Activated CD8-positive, alpha-beta T cell treated with anti-CD3 and anti-CD28 coated beads for 36 hours (primary cell): Measurements from ENCODE around the gene GCFC2. TPM values are rescaled to one million over a fixed set of nuclear protein-coding genes. Genes with fewer than 3 reads are reported as not detected.

Experiments used
- ATAC-seq: fragments of 200-7000 bp; cut with Tn5 transposase; one replicate; pipeline ENCODE4 v1.10.0; 2021; ENCODE audit warnings: mild to moderate bottlenecking, moderate library complexity
- CTCF ChIA-PET: fragments of 350-600 bp; sonication (Branson Sonifier 250); formaldehyde crosslinking; loops from one replicate; lab custom pipeline; 2021; ENCODE audit warnings: antibody characterized with exemption; lab: Charles Lee
- POLR2A ChIA-PET: fragments of 350-600 bp; sonication (Branson Sonifier 250); formaldehyde crosslinking; loops from one replicate; lab custom pipeline; 2021; ENCODE audit warnings: antibody characterized with exemption; lab: Charles Lee
- DNase-seq: peaks from one replicate; pipeline ENCODE4 v3.0.0-alpha.2; 2020
- H3K27ac Mint-ChIP-seq: one replicate; pipeline ENCODE4 v1.8.0; 2021; ENCODE audit warnings: mild to moderate bottlenecking, mixed read lengths
- H3K27me3 Mint-ChIP-seq: one replicate; pipeline ENCODE4 v1.8.0; 2021; ENCODE audit warnings: mixed read lengths
- H3K36me3 Mint-ChIP-seq: one replicate; pipeline ENCODE4 v1.8.0; 2021; ENCODE audit warnings: low read depth, mixed read lengths
- H3K4me1 Mint-ChIP-seq: one replicate; pipeline ENCODE4 v1.8.0; 2021; ENCODE audit warnings: low read depth, mixed read lengths
- H3K4me3 Mint-ChIP-seq: one replicate; pipeline ENCODE4 v1.8.0; 2021; ENCODE audit warnings: mild to moderate bottlenecking, moderate library complexity, mixed read lengths
- H3K9me3 Mint-ChIP-seq: one replicate; pipeline ENCODE4 v1.8.0; 2021; ENCODE audit warnings: mixed read lengths
- intact Hi-C: fragments of 100-400 bp; cut with micrococcal nuclease; formaldehyde crosslinking; loops from one replicate; pipeline ENCODE4 v1.10.0; 2022
- total RNA-seq, 2 experiments: library from RNA; stranded (reverse); gene quantifications; one replicate each; pipeline ENCODE4 v1.2.3, GENCODE V29; 2021
- TF ChIP-seq, protein P1 (sequence below): fragments of 200-600 bp; IDR thresholded peaks from one replicate; pipeline ENCODE4 v1.8.0; 2022; ENCODE audit warnings: antibody characterized with exemption, mild to moderate bottlenecking

GCFC2 gene
- total RNA-seq, 2 experiments from 2014 or later, result 29.8 to 36.1 TPM

DNA sequence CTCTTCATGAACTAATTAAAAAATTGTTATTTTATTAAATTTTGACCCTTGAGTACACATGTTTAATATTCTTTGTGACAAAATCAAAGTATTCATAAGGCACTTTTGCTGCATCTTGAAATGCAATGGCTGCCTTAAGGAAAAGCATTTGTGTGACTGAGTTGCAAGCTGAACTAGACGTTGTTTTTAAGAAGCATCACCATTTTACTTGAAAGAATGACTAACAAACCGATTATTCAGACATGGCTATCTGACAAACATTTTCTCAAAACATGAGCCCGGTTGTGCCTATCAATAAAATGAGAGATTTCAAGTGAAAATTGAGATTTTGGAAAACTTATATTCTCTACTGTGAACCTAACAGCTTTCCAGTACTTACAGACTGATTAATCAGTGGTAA, 2.8 kb downstream of the GCFC2 start:
- Mint-ChIP-seq H3K4me3 (peak overlapping the region; percentile 46), H3K27ac (no peak overlapping the region), H3K4me1 (peaks cover 28% of the 10 kb centered on the region), H3K9me3 (peaks cover 2% of the 10 kb centered on the region), H3K36me3 (peaks cover 38% of the 10 kb centered on the region), H3K27me3 (no peaks in the 10 kb centered on the region)
- POLR2A ChIA-PET, result no interaction called here
- TF ChIP-seq, protein P1, sequence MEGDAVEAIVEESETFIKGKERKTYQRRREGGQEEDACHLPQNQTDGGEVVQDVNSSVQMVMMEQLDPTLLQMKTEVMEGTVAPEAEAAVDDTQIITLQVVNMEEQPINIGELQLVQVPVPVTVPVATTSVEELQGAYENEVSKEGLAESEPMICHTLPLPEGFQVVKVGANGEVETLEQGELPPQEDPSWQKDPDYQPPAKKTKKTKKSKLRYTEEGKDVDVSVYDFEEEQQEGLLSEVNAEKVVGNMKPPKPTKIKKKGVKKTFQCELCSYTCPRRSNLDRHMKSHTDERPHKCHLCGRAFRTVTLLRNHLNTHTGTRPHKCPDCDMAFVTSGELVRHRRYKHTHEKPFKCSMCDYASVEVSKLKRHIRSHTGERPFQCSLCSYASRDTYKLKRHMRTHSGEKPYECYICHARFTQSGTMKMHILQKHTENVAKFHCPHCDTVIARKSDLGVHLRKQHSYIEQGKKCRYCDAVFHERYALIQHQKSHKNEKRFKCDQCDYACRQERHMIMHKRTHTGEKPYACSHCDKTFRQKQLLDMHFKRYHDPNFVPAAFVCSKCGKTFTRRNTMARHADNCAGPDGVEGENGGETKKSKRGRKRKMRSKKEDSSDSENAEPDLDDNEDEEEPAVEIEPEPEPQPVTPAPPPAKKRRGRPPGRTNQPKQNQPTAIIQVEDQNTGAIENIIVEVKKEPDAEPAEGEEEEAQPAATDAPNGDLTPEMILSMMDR, result no peak
- CTCF ChIA-PET, result interaction anchor here (1.4 kb wide), 1 partner anchor 31 kb away, joined by 3 read pairs; no protein-coding TSS in a partner anchor
- ATAC-seq, result no peak
- no peak for DNase-seq
- intact Hi-C loops, result no loop called here

DNA sequence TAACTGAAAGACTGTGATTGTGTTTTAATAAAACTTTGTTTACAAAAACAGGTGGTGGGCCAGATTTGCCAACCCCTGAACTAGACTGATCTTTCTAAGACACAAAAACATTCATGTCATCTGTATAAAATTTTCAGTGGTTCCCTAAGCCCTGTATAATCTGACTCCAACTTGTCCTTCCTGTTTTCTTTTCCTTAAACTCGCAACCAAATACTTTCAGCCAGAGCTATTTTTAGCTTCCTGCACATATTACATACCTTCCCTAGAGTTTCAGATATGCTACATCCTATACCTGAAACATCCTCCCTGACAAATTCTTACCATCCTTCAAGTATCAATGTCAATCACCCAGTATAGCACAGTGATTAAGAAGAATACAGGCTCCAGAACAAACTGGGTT, 4.8 kb downstream of the GCFC2 start:
- H3K4me1 Mint-ChIP-seq, result peaks cover 24% of the 10 kb centered on the region
- TF ChIP-seq, protein P1, result no peak
- POLR2A ChIA-PET, result no interaction called here
- DNase-seq, result no peak
- H3K27me3 Mint-ChIP-seq, result no peaks in the 10 kb centered on the region
- no peak for ATAC-seq
- H3K27ac Mint-ChIP-seq, result no peak overlapping the region
- CTCF ChIA-PET, result interaction anchor here (1.0 kb wide), 1 partner anchor 29 kb away, joined by 3 read pairs; no protein-coding TSS in a partner anchor
- no peaks in the 10 kb centered on the region for H3K9me3 Mint-ChIP-seq
- no peak overlapping the region for H3K4me3 Mint-ChIP-seq
- intact Hi-C loops, result no loop called here
- peaks cover 45% of the 10 kb centered on the region for H3K36me3 Mint-ChIP-seq

DNA sequence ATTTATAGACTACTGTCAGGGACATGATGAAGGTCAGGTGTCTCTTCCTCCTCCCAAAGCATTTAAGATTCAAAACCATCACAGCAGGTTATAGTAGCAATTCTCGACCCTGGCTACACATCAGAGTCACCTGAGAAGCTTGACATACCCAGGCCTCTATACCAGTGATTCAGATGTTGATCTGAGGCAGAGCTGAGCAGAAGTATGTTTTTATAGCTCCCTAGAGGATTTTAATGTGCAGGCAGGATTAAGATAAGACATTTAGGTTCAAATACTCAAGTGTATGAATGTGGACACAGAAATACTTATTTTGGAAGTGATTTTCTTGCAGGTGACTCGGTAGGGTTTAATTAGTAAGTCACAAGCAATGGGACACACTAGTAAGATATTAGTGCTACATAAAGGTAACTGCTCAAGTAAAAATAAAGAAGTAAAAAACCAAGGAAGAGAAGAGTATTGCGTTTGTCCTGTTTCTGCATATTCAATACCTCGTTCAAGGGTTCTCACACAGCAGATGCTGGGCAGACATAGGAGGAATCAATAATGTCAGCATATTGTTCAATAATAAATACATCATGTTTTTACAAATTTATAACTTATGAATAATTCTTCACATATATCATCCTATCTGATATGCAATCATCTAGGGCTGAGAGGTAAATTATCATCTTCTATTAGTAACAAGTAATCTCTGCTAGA, 7.0 kb downstream of the GCFC2 start:
- no peak overlapping the region for H3K27ac Mint-ChIP-seq
- peaks cover 56% of the 10 kb centered on the region for H3K36me3 Mint-ChIP-seq
- H3K4me3 Mint-ChIP-seq, result no peak overlapping the region
- intact Hi-C loops, result no loop called here
- no peaks in the 10 kb centered on the region for H3K27me3 Mint-ChIP-seq
- ATAC-seq (no peak), DNase-seq (no peak)
- ChIA-PET CTCF (interaction anchor here (1.0 kb wide), 1 partner anchor 27 kb away, joined by 4 read pairs; no protein-coding TSS in a partner anchor), POLR2A (no interaction called here)
- H3K9me3 Mint-ChIP-seq, result no peaks in the 10 kb centered on the region
- H3K4me1 Mint-ChIP-seq, result peaks cover 19% of the 10 kb centered on the region
- TF ChIP-seq, protein P1, result no peak

DNA sequence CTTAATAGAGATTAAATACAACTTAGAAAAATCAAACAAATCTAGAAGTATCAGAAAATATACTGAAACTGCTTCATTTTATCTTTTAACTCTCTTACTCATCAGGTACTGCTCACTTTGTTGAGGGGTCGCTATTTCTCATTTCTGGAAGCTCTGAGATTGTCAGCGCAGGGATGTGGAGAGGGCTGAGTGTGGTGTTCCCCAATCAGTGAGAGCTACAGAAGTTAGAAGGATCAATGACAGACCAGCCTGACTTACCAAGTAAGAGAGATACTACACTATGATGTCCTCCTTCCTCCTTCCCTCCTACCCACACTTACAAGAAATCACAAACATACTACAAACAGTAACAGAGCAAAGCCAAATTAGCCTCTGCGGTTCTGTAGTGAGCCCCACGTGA, 8.1 kb downstream of the GCFC2 start:
- TF ChIP-seq, protein P1, result no peak
- H3K4me3 Mint-ChIP-seq, result no peak overlapping the region
- ATAC-seq (no peak), DNase-seq (no peak)
- no peaks in the 10 kb centered on the region for H3K9me3 Mint-ChIP-seq
- H3K36me3 Mint-ChIP-seq, result peaks cover 64% of the 10 kb centered on the region
- peaks cover 11% of the 10 kb centered on the region for H3K4me1 Mint-ChIP-seq
- POLR2A ChIA-PET, result no interaction called here
- H3K27me3 Mint-ChIP-seq, result no peaks in the 10 kb centered on the region
- CTCF ChIA-PET, result interaction anchor here (1.0 kb wide), 1 partner anchor 26 kb away, joined by 4 read pairs; no protein-coding TSS in a partner anchor
- intact Hi-C loops, result no loop called here
- no peak overlapping the region for H3K27ac Mint-ChIP-seq

DNA sequence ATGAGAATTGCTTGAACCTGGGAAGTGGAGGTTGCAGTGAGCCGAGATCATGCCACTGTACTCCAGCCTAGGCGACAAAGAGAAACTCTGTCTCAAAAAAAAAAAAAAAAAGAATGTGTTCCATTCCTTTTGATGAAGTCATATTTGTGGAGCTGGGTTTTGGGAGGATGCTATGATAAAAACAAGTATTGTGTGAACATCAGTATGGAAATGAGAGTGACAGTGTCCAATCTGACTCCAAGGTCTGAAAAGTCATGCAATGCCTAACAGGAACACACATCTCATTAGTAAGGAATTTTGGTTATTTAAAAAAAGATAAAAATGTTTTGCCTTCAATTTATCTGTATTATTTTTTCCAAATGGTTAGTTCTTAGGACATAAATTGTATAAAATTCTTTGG, 11.8 kb downstream of the GCFC2 start:
- no peaks in the 10 kb centered on the region for H3K27me3 Mint-ChIP-seq
- POLR2A ChIA-PET, result no interaction called here
- TF ChIP-seq, protein P1, result no peak
- H3K9me3 Mint-ChIP-seq, result no peaks in the 10 kb centered on the region
- H3K4me1 Mint-ChIP-seq, result no peaks in the 10 kb centered on the region
- no peak overlapping the region for H3K4me3 Mint-ChIP-seq
- ATAC-seq (no peak), DNase-seq (no peak)
- H3K36me3 Mint-ChIP-seq, result peaks cover 50% of the 10 kb centered on the region
- CTCF ChIA-PET, result interaction anchor here (1.1 to 1.8 kb wide), 2 partner anchors 10 to 44 kb away, joined by 3 to 4 read pairs; no protein-coding TSS in a partner anchor
- intact Hi-C loops, result no loop called here
- H3K27ac Mint-ChIP-seq, result no peak overlapping the region
